ENCODE measurements around the gene GEN1.
A peak's percentile ranks its signal among the peaks of the same experiment; 100 is the strongest.

Gene GEN1

DNA sequence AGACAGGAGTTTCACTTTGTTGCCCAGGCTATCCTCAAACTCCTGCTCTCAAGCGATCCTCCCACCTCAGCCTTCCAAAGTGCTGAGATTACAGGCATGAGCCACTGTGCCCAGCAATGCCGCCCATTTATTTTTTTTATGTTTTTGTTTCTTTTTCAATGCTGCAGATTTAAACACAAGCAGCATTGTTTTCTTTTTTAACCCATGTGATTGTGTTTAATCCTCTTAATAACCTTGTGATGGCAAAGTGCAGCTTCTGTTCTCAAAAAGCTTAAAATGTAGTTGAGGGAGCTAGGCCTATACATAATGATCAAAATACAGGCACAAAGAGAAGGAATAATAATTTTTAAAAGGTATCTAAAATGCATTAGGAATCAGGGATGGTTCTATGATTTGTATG, 73.8 kb downstream of the GEN1 start:
- no peak for DNase-seq

DNA sequence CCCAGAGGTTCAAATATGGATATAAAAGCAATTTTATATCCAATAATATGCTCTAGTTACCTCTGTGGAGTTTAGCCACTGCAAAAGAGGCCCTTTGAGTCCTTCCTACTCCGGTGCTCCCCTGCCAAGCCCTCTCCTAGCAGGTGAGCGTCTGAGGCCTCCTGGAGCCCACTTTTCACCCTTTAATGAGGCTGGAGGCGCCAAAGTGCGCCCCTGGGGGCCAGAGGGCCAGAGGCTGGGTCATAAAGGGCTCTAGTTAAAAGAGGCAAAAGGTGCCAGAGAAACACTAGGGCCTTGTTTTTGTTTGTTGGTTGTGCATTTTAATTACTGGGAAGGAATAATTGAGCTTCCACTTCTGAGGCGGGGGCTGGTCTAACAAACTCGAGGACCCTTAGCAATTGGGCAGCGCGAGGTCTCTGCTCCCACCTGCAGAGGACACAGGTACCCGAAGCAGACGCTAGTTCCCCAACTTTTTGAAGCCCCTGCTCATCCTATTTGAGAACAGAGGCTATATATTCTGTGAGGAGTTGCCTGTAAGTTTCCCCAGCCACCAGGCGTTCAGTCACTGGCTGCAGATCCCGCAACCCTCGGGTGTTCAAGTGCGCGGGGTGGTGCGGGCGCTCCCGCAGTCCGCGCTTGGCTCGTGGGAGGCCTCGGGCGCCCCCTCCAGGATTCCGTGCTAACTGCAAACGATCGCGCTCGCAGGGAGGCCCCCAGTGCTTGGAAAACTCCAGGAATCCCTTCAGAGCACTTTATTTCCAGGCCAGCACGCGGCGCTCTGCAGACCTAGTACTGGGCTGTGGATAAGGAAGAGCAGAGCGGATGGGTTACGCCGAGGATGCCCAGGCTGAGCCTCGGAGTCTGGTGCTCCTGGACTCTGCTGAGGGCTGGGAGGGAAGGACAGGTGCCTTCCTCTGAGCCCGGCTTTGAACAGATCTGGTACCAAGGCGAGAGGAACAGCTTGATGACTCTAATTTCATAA, 76.4 kb downstream of the GEN1 start:
- peak; percentile 77 for DNase-seq

DNA sequence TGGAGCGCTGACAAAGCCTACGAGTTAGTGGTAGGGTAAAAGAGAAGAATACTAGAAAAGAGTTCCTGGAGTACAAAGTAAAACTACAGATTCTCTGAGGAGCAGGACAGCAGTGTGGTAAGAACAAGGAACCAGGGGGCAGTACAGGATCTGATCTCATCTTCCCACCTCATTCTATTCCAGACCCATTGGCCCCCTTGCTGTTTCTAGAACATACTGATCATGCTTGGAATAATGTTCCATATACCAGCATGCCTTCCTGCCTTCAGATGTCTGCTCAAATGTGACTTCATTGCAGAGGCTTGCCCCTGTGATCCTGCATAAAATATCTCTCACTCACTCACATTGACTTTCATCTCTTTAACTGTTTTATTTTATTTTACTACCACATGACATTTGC, 81.6 kb downstream of the GEN1 start:
- no peak for DNase-seq
